ENCODE measurements around the gene RCCD1. TPM values are rescaled to one million over a fixed set of nuclear protein-coding genes. Genes with fewer than 3 reads are reported as not detected.
"Not testable (repeated sequence)": the region's sequence is repeated elsewhere in the genome, so short reads cannot be mapped to it uniquely, and the experiment has no call there.

Gene RCCD1
- total RNA-seq, 2 donors from 2014 or later, result 19.8 to 20.9 TPM

GRCh38 chr15:90928106-90928505, 26.6 kb upstream of the RCCD1 start:
- not testable (repeated sequence) for DNase-seq; H3K4me3 ChIP-seq (ENCODE audit: low read length); H3K27me3 ChIP-seq (ENCODE audit: control insufficient read depth, insufficient read depth, low read length, poor library complexity, severe bottlenecking); H3K27me3 Mint-ChIP-seq (ENCODE audit: insufficient read depth); H3K27ac Mint-ChIP-seq; H3K4me1 ChIP-seq (ENCODE audit: control insufficient read depth, insufficient read depth, low read length); H3K36me3 Mint-ChIP-seq (ENCODE audit: low read depth); H3K4me1 Mint-ChIP-seq; H3K36me3 ChIP-seq (ENCODE audit: control insufficient read depth, insufficient read depth, low read length); H3K9ac ChIP-seq (ENCODE audit: extremely low read depth, low read length, poor library complexity, severe bottlenecking); H3K4me3 Mint-ChIP-seq; H3K9me3 Mint-ChIP-seq; H3K9me3 ChIP-seq (ENCODE audit: control insufficient read depth, low read length); H3K27ac ChIP-seq (ENCODE audit: low read depth, low read length)
- WGBS, 2 experiments (ENCODE audit: insufficient coverage in 1 of 2, insufficient read length in 1 of 2), result 94 to 98% methylated on average over 7 of the region's 7 CpGs

DNA sequence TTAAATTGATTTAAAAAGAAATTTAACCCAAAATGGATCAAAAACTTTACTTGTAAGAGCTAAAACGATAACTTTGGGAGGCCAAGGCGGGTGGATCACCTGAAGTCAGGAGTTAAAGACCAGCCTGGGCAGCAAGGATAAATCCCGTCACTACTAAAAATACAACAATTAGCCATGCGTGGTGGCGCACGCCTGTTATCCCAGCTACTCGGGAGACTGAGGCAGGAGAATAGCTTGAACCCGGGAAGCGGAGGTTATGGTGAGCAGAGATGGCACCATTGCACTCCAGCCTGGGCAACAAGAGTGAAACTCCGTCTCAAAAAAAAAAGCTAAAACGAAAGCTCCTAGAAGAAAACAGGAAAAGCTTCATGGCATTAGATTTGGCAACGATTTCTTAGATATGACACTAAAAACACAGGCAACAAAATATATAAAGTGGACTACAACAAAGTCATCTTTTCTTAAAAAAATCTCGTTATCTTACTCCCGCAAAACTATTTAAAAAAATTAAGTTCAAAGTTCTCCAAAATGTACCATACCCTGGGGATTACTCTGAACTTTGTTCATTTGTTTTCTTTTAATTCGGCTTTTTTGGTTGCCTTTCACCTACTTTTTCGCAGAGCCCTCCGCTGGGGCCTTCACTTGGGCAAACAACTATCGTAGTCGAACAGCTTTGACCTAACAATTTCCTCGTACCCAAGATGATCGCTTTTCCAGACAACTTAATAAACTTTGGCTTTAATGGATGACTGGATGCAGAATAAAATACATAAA, 25.3 kb upstream of the RCCD1 start:
- Mint-ChIP-seq H3K9me3 (no peaks in the 10 kb centered on the region), H3K4me1 (peaks cover 9% of the 10 kb centered on the region), H3K27ac (peak overlapping the region; percentile 17), H3K4me3 (peak overlapping the region; percentile 34), H3K27me3 (ENCODE audit: insufficient read depth) (peaks cover 8% of the 10 kb centered on the region), H3K36me3 (ENCODE audit: low read depth) (no peaks in the 10 kb centered on the region)
- no peak overlapping the region for H3K4me3 ChIP-seq (ENCODE audit: low read length)
- DNase-seq, result no peak
- no peaks in the 10 kb centered on the region for H3K36me3 ChIP-seq (ENCODE audit: control insufficient read depth, insufficient read depth, low read length)
- H3K9ac ChIP-seq (ENCODE audit: extremely low read depth, low read length, poor library complexity, severe bottlenecking), result no peak overlapping the region
- no peak overlapping the region for H3K27ac ChIP-seq (ENCODE audit: low read depth, low read length)
- no peak for TF ChIP-seq CTCF (conservative IDR thresholded peaks at IDR 0.05)
- H3K4me1 ChIP-seq (ENCODE audit: control insufficient read depth, insufficient read depth, low read length), result peaks cover 3% of the 10 kb centered on the region
- 96 to 97% methylated on average over 17 to 21 of the region's 21 CpGs for WGBS, 2 experiments (ENCODE audit: insufficient coverage in 1 of 2, insufficient read length in 1 of 2)
- H3K9me3 ChIP-seq (ENCODE audit: control insufficient read depth, low read length), result no peaks in the 10 kb centered on the region
- H3K27me3 ChIP-seq (ENCODE audit: control insufficient read depth, insufficient read depth, low read length, poor library complexity, severe bottlenecking), result peaks cover 8% of the 10 kb centered on the region

GRCh38 chr15:90930861-90931574, 23.7 kb upstream of the RCCD1 start:
- Mint-ChIP-seq H3K27ac (peak overlapping the region; percentile 94), H3K4me1 (peaks cover 9% of the 10 kb centered on the region), H3K9me3 (no peaks in the 10 kb centered on the region), H3K36me3 (ENCODE audit: low read depth) (no peaks in the 10 kb centered on the region), H3K27me3 (ENCODE audit: insufficient read depth) (peaks cover 8% of the 10 kb centered on the region), H3K4me3 (peak overlapping the region; percentile 89)
- Histone ChIP-seq H3K27me3 (ENCODE audit: control insufficient read depth, insufficient read depth, low read length, poor library complexity, severe bottlenecking) (peaks cover 8% of the 10 kb centered on the region), H3K36me3 (ENCODE audit: control insufficient read depth, insufficient read depth, low read length) (no peaks in the 10 kb centered on the region), H3K4me1 (ENCODE audit: control insufficient read depth, insufficient read depth, low read length) (no peaks in the 10 kb centered on the region), H3K4me3 (ENCODE audit: low read length) (no peak overlapping the region), H3K9ac (ENCODE audit: extremely low read depth, low read length, poor library complexity, severe bottlenecking) (no peak overlapping the region), H3K9me3 (ENCODE audit: control insufficient read depth, low read length) (no peaks in the 10 kb centered on the region), H3K27ac (ENCODE audit: low read depth, low read length) (no peak overlapping the region)
- no peak for DNase-seq
- WGBS, 2 experiments (ENCODE audit: insufficient coverage in 1 of 2, insufficient read length in 1 of 2), result 93 to 98% methylated on average over 15 of the region's 15 CpGs
- no peak for TF ChIP-seq CTCF (conservative IDR thresholded peaks at IDR 0.05)
